PC-9 (cell line): ENCODE data around the gene LARGE1. TPM values are rescaled to one million over a fixed set of nuclear protein-coding genes. Genes with fewer than 3 reads are reported as not detected.

ENCODE experiments used
- BruUV-seq: library from RNA; stranded (reverse); fragments of 400-500 nt; replicated peaks from 2 replicates; lab custom pipeline; 2021; lab: Mats Ljungman, UMichigan
- CTCF ChIA-PET: fragments of 300-600 bp; sonication (Branson Sonifier 250); formaldehyde crosslinking; loops from one replicate; lab custom pipeline; 2022; ENCODE audit warnings: antibody characterized with exemption; lab: Charles Lee
- POLR2A ChIA-PET: fragments of 300-600 bp; sonication (Branson Sonifier 250); formaldehyde crosslinking; loops from one replicate; lab custom pipeline; 2022; ENCODE audit warnings: antibody characterized with exemption; ENCODE audit not compliant: unreplicated experiment; lab: Charles Lee
- DNase-seq, 2 experiments: peaks; one replicate each; pipeline versions ENCODE4 v3.0.0 to v3.0.0-alpha.2; 2015 to 2022; ENCODE audit warnings: mixed read lengths in 1 of 2
- H2AFZ ChIP-seq: fragments of 200-600 bp; sonication (generic); 2 replicates; pipeline ENCODE4 v1.8.1; 2017; ENCODE audit warnings: antibody characterized with exemption
- H3F3A ChIP-seq: fragments of 200-600 bp; sonication (generic); 2 replicates; pipeline ENCODE4 v1.8.1; 2017; ENCODE audit warnings: antibody characterized with exemption, mild to moderate bottlenecking, low read depth; ENCODE audit not compliant: insufficient read depth
- H3K27ac ChIP-seq: fragments of 200-600 bp; sonication (generic); 2 replicates; pipeline ENCODE4 v1.6.1; 2016; ENCODE audit warnings: mixed run types
- H3K27me3 ChIP-seq: fragments of 200-600 bp; sonication (generic); 2 replicates; pipeline ENCODE4 v1.6.1; 2016; ENCODE audit warnings: low read depth, mixed run types; ENCODE audit not compliant: insufficient read depth
- H3K36me3 ChIP-seq: fragments of 200-600 bp; sonication (generic); 2 replicates; pipeline ENCODE4 v1.6.1; 2016; ENCODE audit warnings: low read depth, mixed run types
- H3K4me1 ChIP-seq: fragments of 200-600 bp; sonication (generic); replicated peaks from 2 replicates; pipeline ENCODE4 v1.6.1; 2016; ENCODE audit warnings: mixed run types; ENCODE audit not compliant: insufficient read depth
- H3K4me2 ChIP-seq: fragments of 200-600 bp; sonication (generic); 2 replicates; pipeline ENCODE4 v1.6.1; 2017; ENCODE audit warnings: mixed run types
- H3K4me3 ChIP-seq: fragments of 200-600 bp; sonication (generic); 2 replicates; pipeline ENCODE4 v1.6.1; 2016; ENCODE audit warnings: mixed run types
- H3K79me2 ChIP-seq: fragments of 200-600 bp; sonication (generic); 2 replicates; pipeline ENCODE4 v1.6.1; 2017; ENCODE audit warnings: low read depth, mixed run types
- H3K9me2 ChIP-seq: fragments of 200-600 bp; sonication (generic); 2 replicates; pipeline ENCODE4 v1.8.1; 2017; ENCODE audit warnings: mild to moderate bottlenecking; ENCODE audit not compliant: insufficient read depth
- H3K9me3 ChIP-seq: fragments of 200-600 bp; sonication (generic); 2 replicates; pipeline ENCODE4 v1.8.1; 2016; ENCODE audit warnings: low read depth; ENCODE audit not compliant: insufficient read depth
- H4K20me1 ChIP-seq: fragments of 200-600 bp; sonication (generic); 2 replicates; pipeline ENCODE4 v1.8.1; 2017; ENCODE audit not compliant: insufficient read depth
- EZH2 ChIP-seq: fragments of 200-600 bp; sonication (generic); IDR thresholded peaks from 2 replicates; pipeline ENCODE4 v1.8.0; 2017; ENCODE audit warnings: antibody characterized with exemption, low read depth
- intact Hi-C: fragments of 100-400 bp; cut with micrococcal nuclease; formaldehyde crosslinking; loops from one replicate; pipeline ENCODE4 v1.10.0; 2022; ENCODE audit not compliant: unreplicated experiment
- total RNA-seq: library from RNA; stranded (reverse); gene quantifications from 2 replicates; pipeline ENCODE4 v1.2.3, GENCODE V29; 2021
- TF ChIP-seq, protein P1 (sequence below): fragments of 200-600 bp; sonication (generic); conservative IDR thresholded peaks from 2 replicates; pipeline ENCODE4 v1.6.1; 2017; ENCODE audit warnings: mixed run types, antibody characterized with exemption, mild to moderate bottlenecking, moderate library complexity

The LARGE1 gene
- total RNA-seq, 1 experiment from 2014 or later: 12.5 TPM

DNA sequence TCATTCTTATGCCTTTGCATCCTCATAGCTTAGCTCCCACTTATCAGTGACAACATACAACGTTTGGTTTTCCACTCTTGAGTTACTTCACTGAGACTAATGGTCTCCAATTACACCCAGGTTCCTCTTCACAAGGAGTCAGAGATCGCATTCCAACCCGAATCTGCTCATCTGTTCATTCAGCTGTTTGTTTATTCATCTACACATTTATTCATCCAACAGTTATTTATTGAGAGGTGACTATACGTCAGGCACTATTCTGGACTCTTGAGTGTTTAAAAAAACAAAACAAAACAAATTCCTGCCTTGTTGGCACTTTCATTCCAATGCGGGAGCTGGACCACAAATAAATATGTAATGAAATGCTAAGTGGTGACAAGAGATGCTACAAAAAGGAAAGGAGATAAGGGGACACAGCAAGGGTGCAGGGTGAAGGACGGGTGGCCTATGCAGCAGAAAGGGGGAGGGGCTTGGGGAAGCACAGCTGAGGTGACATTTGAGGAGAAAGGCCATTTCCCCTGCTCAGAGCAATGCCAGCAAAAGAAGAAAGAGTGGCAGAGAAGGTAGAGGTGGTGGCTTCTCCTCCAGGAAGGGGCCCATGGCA lies 468.3 kb downstream of the LARGE1 start:
- TF ChIP-seq EZH2: no peak
- TF ChIP-seq, protein P1, sequence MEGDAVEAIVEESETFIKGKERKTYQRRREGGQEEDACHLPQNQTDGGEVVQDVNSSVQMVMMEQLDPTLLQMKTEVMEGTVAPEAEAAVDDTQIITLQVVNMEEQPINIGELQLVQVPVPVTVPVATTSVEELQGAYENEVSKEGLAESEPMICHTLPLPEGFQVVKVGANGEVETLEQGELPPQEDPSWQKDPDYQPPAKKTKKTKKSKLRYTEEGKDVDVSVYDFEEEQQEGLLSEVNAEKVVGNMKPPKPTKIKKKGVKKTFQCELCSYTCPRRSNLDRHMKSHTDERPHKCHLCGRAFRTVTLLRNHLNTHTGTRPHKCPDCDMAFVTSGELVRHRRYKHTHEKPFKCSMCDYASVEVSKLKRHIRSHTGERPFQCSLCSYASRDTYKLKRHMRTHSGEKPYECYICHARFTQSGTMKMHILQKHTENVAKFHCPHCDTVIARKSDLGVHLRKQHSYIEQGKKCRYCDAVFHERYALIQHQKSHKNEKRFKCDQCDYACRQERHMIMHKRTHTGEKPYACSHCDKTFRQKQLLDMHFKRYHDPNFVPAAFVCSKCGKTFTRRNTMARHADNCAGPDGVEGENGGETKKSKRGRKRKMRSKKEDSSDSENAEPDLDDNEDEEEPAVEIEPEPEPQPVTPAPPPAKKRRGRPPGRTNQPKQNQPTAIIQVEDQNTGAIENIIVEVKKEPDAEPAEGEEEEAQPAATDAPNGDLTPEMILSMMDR: no peak
- POLR2A ChIA-PET: no interaction called here
- Histone ChIP-seq H3K36me3 (no peaks in the 10 kb centered on the region), H4K20me1 (no peaks in the 10 kb centered on the region), H3K4me1 (no peaks in the 10 kb centered on the region), H3K9me2 (no peaks in the 10 kb centered on the region), H3K9me3 (no peaks in the 10 kb centered on the region), H3K27me3 (no peaks in the 10 kb centered on the region), H2AFZ (no peak overlapping the region), H3F3A (no peaks in the 10 kb centered on the region), H3K79me2 (no peaks in the 10 kb centered on the region), H3K4me2 (no peak overlapping the region), H3K4me3 (no peak overlapping the region), H3K27ac (no peak overlapping the region)
- DNase-seq: no peak
- CTCF ChIA-PET: no interaction called here
- intact Hi-C loops: no loop called here
- no TSS peak for BruUV-seq

- no peaks in the 10 kb centered on the region for H3K27me3 ChIP-seq
- no peaks in the 10 kb centered on the region for H4K20me1 ChIP-seq
- ChIA-PET POLR2A (no interaction called here), CTCF (no interaction called here)
- H3K4me2 ChIP-seq: no peak overlapping the region
- intact Hi-C loops: no loop called here
- H2AFZ ChIP-seq: no peak overlapping the region
- no peak for DNase-seq
- H3K27ac ChIP-seq: no peak overlapping the region
- no peaks in the 10 kb centered on the region for H3K79me2 ChIP-seq
- H3K36me3 ChIP-seq: no peaks in the 10 kb centered on the region
- H3K9me3 ChIP-seq: no peaks in the 10 kb centered on the region
- no peak overlapping the region for H3K4me3 ChIP-seq
- TF ChIP-seq, protein P1: no peak
- no peak for TF ChIP-seq EZH2
- H3F3A ChIP-seq: no peaks in the 10 kb centered on the region
- H3K9me2 ChIP-seq: no peaks in the 10 kb centered on the region
- no TSS peak for BruUV-seq
- H3K4me1 ChIP-seq: no peaks in the 10 kb centered on the region
These were observed 469.5 kb downstream of the LARGE1 start for GRCh38 chr22:33450756-33451155.

- DNase-seq: no peak
- BruUV-seq: no TSS peak
- no peaks in the 10 kb centered on the region for H3K9me2 ChIP-seq
- H3K79me2 ChIP-seq: no peaks in the 10 kb centered on the region
- no peaks in the 10 kb centered on the region for H3K27me3 ChIP-seq
- CTCF ChIA-PET: no interaction called here
- no peaks in the 10 kb centered on the region for H3K4me1 ChIP-seq
- no peaks in the 10 kb centered on the region for H3F3A ChIP-seq
- no peak overlapping the region for H3K27ac ChIP-seq
- H3K9me3 ChIP-seq: no peaks in the 10 kb centered on the region
- no peaks in the 10 kb centered on the region for H4K20me1 ChIP-seq
- H3K4me2 ChIP-seq: no peak overlapping the region
- no peak overlapping the region for H3K4me3 ChIP-seq
- no peak for TF ChIP-seq EZH2
- TF ChIP-seq, protein P1: no peak
- no peak overlapping the region for H2AFZ ChIP-seq
- intact Hi-C loops: no loop called here
- H3K36me3 ChIP-seq: no peaks in the 10 kb centered on the region
- POLR2A ChIA-PET: no interaction called here
These were observed 472.5 kb downstream of the LARGE1 start for GRCh38 chr22:33447733-33448132.
